Stimulated activated CD8-positive, alpha-beta memory T cell treated with anti-CD3 and anti-CD28 coated beads, Interleukin-4, amount 100 ng/mL, for 1 hour (primary cell): ENCODE data around the gene TPO.
"Not testable (repeated sequence)": the region's sequence is repeated elsewhere in the genome, so short reads cannot be mapped to it uniquely, and the experiment has no call there.

Source experiments
- DNase-seq, 2 donors: peaks; one replicate each; pipeline ENCODE4 v3.0.0-alpha.2; 2020; ENCODE audit warnings: low read depth in 2 of 2, low spot score in 1 of 2

The TPO gene

GRCh38 chr2:1551905-1552304 lies 138.6 kb downstream of the TPO start:
- DNase-seq = no peak

DNA sequence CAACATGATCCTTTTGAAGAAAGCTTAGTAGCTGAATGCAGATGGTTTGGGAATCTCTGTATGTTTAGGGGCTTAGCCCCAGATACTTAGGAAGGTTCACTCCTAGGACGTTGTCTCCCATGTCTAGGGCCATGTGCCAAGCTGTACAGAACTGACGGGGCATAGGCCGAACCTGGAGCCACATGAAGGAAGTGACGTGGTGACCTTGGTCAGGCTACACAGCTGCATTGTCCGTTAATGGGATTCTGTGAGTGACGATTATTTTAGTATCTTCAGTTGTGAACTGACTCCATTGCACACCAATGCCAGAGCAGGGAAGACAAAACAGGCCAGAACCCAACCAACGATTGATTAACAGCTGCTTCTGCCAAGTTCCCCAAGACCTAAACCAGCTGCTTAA lies 139.3 kb downstream of the TPO start:
- no peak for DNase-seq

- no peak for DNase-seq
These were observed 140.5 kb downstream of the TPO start for GRCh38 chr2:1553671-1554295.

- DNase-seq = no peak
These were observed 143.0 kb downstream of the TPO start for GRCh38 chr2:1556286-1556685.

- no peak for DNase-seq
These were observed 143.7 kb downstream of the TPO start for GRCh38 chr2:1556776-1557466.

- no peak for DNase-seq
These were observed 144.2 kb downstream of the TPO start for GRCh38 chr2:1557467-1557820.

DNA sequence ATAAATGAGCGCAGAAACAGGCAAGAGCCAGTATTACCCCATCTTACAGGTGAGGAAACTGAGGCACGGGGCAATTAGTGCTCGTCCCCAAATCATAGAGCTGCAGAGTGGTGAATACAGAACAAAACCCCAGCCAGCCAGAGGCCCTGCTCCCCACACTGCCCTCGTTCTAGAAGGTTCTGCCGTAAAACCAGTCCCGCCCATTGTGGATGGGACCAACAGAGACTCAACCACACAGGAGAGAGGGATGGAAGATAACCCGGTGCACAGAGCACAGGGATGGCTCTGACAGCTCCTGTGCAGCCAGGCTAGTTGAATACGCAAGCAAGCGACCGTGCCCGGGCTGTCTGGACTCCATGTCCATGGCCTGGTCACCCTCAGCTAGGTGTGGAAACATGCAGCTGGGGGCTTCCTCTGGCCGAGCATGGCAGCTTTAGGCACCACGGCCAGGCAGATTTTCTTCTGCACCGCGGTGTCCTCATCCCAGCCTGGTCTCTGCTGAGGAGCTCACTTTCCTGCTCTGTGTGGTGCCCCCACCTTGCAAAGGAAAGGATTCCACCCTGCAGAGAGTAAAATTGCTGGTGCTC lies 146.4 kb downstream of the TPO start:
- no peak for DNase-seq

GRCh38 chr2:1561259-1561658 lies 148.0 kb downstream of the TPO start:
- no peak for DNase-seq

GRCh38 chr2:1561811-1562421 lies 148.7 kb downstream of the TPO start:
- DNase-seq = no peak

DNA sequence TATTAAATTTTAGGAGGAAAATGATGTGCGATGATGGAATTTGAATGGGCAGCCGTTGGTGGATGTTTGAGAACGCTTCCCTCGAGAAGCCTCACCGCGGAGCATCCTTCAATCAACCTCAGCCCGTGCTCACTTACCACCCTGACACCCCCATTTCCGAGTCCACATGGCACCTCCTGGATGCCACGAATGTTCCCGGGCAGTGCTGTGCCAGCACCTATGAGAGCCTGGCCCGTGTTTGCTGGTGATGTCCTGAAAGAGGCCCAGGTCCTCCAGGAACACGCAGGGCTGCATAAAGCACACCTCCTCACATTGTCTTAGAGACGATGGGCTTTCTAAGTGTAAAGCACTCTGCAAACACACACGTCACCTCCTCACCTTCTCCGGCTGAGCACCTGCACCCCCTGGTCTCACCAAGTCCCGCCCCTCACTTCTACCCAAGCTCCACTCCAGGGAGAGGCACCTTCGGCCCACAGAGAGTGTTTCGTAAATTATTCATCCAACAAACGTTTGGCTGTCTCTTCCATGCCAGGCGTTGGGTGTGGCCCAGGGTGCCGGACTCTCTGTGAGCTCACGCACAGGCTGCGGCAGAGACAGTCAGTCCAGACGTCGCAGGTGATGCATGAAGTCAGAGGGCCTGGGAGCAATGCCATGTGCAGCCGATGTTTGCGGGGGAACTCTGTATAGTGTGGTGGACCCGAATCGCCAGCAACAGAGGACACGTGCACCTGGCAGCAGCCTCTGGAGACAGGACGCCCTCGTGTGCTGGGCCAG lies 150.0 kb downstream of the TPO start:
- no peak for DNase-seq

DNA sequence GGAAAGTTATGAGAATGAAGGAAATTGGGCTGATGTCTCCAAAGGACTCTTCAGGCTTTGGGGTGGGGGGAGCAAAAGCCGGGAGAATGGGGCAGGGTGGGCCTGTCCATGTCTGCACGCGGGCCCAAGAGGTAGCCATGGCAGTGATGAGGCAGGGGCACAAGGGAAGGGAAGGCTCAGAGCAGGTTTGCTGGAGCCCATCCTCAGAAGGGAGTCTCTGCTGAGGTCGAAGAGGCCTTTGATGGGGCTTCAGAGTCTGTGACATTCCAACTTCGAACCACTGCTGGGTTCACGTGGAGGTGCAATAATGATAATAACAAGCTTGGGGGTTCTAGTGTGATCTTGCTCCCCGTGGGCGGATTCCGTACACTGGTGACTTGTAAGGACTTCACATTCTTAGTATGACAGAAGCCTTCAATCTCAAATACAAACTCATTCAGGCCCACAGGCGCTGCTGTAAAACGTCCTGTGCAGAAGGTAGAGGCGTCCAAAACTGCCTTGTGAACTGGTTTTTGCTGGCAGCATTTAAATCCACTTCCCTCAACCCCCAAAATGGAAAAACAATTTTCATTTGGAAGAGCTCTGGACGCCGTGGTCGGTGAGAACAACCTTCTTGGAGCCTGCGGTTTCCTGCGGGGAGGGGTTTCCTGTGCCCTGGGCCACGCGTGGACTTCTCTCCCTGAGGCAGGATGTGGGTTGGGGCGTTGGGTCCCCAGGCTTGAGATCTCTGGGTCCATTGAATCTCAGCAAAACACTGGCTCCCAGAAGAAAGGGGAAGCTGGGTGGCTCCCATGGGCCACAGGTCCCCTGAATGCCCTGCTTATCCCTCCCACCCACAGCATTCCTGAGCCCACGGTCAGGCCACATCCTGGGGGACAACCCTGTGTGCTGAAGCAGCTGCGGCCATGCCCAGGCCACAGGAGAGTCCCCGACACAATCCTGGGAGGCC lies 151.0 kb downstream of the TPO start:
- no peak for DNase-seq

GRCh38 chr2:1567556-1568344 lies 154.5 kb downstream of the TPO start:
- no peak for DNase-seq

DNA sequence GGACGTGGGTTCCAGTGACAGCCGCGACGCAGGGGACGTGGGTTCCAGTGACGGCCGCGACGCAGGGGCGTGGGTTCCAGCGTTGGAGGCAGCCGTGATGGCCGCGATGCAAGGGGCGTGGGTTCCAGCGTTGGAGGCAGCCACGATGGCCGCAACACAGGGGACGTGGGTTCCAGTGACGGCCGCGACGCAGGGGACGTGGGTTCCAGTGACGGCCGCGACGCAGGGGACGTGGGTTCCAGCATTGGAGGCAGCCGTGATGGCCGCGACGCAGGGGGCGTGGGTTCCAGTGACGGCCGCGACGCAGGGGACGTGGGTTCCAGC lies 155.0 kb downstream of the TPO start:
- DNase-seq = not testable (repeated sequence)

DNA sequence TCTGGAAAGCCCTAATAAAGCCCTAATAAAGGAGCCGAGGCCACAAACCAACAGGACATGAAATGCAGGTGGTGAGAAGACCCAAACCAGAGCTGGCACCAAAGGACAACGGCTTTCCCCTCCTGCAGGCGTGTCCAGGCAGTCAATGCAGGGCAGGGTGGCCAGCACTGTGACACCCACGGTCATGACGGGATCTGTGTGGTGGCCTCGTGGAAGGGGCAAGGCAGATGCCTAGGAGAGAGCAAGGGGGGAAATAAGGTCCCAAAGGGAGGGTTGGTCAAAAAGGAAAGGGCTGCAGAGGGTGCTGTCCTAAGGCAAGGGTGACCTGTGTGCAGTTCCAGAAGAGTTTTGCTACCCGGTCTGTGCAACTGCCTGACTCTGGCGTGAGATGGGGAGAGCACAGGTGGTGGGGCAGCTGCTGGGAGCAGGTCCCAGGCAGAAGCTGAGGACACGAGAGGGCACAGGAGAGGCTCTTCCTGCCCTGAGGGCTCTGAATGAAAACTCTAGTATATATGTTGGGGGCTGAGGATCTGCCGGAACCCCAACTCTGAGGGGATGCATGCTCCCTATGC lies 156.7 kb downstream of the TPO start:
- DNase-seq = no peak

DNA sequence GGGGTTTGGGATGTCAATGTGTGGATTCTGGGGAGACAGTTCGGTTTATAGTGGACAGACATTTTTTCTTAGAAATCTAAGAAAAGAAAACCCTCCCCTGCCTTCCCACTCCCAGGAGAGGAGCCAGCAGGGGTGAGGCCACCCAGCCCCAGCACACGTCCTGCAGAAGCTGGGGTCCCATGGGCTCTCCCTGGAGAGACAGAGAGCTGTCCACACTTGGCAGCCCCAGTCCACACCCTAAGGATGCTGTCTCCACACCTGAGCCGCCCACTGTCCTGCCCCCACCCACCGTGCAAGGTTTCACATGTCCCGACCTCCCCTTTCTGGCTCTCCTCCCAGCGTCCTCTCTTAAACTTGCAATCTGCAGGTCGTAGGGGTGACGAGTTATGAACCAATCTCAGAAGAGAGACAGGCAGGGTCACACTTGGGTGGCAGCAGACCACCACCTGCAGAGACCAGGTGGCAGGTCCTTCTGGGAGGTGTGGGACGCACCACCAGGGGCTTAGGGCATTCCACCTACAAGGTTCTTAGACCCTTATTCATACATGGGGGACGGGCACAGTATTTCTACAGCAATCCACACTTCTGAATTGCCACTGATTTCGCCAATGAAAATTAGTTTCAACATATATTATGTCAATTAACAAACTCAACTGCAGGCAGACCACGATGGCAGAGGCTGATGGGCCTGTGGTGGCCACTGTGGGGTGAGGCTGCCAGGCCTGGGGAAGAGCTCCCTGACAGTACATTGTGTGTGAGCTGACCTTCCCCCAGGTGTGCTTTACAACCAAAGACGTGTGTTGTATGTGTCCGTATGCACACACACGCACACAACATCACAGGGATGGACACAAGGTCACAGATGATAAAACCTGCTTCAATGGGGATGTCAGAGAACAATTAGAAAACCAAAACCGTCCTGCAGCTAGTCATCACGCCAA lies 158.5 kb downstream of the TPO start:
- no peak for DNase-seq

DNA sequence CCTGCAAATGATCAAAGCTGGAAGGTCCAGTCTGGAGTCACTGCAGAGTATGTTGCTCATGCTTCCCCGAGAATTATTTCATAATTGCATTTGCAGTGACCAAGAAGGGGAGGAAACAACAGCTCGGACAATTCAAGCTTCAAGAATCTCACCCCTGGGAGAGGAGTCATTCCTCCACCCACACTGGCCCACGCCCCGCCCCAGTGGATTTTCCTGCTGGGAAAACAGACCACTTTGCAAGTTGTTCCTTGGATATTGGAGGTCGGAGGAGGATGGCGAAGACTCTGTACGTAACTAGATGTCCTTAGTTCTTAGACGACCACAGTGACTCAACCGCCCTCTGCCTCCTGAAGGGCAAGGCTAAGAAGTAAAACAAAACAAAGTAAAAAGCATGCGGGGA lies 159.4 kb downstream of the TPO start:
- DNase-seq = no peak

DNA sequence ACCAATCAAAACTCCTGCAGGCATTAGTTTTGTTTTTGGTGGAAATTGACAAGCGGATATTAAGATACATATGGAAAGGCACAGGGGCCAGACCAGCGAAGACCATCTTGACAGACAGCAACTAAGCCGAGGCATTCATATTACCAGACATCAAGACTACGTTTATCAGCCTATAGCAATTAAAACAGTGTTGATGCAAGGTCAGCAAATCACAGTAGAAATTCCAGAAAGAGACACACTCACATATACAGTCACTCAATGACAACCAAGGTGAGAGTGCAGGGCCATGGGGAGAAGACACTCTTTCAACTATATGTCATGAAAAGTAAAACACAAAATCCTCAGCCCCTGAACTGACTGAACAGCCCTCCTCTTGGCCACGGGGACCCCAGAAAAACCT lies 164.6 kb downstream of the TPO start:
- DNase-seq = no peak

GRCh38 chr2:1581257-1581964 lies 168.1 kb downstream of the TPO start:
- DNase-seq = not testable (repeated sequence)
